Gastroesophageal sphincter (tissue), 3 donors: ENCODE measurements around the gene MT1M.

Source experiments
- EP300 ChIP-seq: sonication (generic); formaldehyde crosslinking; IDR thresholded peaks from one replicate; pipeline ENCODE4 v1.6.1; 2017; ENCODE audit warnings: antibody characterized with exemption, mild to moderate bottlenecking
- POLR2A ChIP-seq, 2 donors: fragments of 450-650 bp; IDR thresholded peaks; one replicate each; pipeline ENCODE4 v1.6.1; 2017; ENCODE audit warnings: antibody characterized with exemption in 2 of 2, mild to moderate bottlenecking in 2 of 2, moderate library complexity in 1 of 2
- POLR2AphosphoS5 ChIP-seq: sonication (generic); formaldehyde crosslinking; IDR thresholded peaks from one replicate; pipeline ENCODE4 v1.6.1; 2017; ENCODE audit warnings: antibody characterized with exemption
- TF ChIP-seq, protein P1 (sequence below), 4 experiments: fragments of 200-600 bp in 2 of 4; fragments of 450-650 bp in 2 of 4; sonication (generic) in 1 of 4; IDR thresholded peaks; one replicate each; pipeline ENCODE4 v1.5.1; 2017 to 2019; ENCODE audit warnings: antibody characterized with exemption in 4 of 4, mild to moderate bottlenecking in 2 of 4, moderate library complexity in 2 of 4

DNA sequence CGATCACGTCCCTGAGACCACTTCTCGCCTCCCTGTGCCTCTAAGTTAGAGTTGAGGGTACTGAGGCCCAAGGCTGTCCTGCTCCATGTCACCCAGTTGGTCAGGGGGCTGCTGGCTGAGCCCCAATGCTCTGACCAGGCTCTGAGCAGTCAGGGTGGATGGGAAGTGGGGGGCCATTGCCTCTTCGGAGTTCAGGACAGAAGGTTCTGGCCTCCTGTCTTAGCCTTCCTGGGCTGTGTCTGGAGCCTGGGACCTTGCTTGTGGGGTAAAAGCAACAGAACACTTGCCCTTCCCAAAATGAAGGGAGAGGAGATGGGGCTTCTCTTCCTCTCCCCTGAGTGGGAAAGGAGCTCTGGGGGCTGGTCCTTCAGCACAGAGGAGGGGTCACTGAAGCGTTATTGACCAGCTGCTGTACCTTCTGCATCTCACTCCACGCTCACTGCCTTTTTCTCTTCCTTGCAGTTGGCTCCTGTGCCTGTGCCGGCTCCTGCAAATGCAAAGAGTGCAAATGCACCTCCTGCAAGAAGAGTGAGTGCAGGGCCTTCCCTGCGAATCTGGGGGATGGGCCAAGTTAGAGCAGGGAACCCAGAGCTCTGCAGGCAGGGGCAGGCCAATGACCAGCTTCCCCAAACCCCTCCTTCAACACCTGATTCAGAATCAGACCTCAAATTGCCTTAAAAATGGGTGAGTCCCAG, 50.4 kb downstream of the MT1M start:
- TF ChIP-seq POLR2AphosphoS5 (no peak), POLR2A (IDR thresholded peaks at IDR 0.05) (no peak), EP300 (no peak)
- TF ChIP-seq, protein P1, sequence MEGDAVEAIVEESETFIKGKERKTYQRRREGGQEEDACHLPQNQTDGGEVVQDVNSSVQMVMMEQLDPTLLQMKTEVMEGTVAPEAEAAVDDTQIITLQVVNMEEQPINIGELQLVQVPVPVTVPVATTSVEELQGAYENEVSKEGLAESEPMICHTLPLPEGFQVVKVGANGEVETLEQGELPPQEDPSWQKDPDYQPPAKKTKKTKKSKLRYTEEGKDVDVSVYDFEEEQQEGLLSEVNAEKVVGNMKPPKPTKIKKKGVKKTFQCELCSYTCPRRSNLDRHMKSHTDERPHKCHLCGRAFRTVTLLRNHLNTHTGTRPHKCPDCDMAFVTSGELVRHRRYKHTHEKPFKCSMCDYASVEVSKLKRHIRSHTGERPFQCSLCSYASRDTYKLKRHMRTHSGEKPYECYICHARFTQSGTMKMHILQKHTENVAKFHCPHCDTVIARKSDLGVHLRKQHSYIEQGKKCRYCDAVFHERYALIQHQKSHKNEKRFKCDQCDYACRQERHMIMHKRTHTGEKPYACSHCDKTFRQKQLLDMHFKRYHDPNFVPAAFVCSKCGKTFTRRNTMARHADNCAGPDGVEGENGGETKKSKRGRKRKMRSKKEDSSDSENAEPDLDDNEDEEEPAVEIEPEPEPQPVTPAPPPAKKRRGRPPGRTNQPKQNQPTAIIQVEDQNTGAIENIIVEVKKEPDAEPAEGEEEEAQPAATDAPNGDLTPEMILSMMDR (IDR thresholded peaks at IDR 0.05) = no peak
